ENCODE results near the gene BIRC2. TPM values are rescaled to one million over a fixed set of nuclear protein-coding genes. Genes with fewer than 3 reads are reported as not detected.

Gene BIRC2
- total RNA-seq, 4 donors from 2014 or later: 43.9 to 152 (median 72.9) TPM

- TF ChIP-seq CTCF (IDR thresholded peaks at IDR 0.05) (no peak), POLR2A (IDR thresholded peaks at IDR 0.05) (no peak)
- Histone ChIP-seq H3K4me1 (peaks cover 0 to 9% of the 10 kb centered on the region in 2 donors), H3K27me3 (no peaks in the 10 kb centered on the region), H3K4me3 (replicated peaks in 1 of 3) (no peak overlapping the region), H3K9me3 (no peaks in the 10 kb centered on the region), H3K36me3 (no peaks in the 10 kb centered on the region), H3K27ac (peak overlapping the region; percentile 60 to 67 (median 62))
- no peak for DNase-seq
- WGBS, 2 donors: 73 to 74% methylated on average over 2 of the region's 2 CpGs
- intact Hi-C loops (cut with DNase I): no loop called here
Observed at GRCh38 chr11:102312667-102313066, 34.3 kb upstream of the BIRC2 start.

GRCh38 chr11:102313238-102313940 is 33.6 kb upstream of the BIRC2 start:
- Histone ChIP-seq H3K4me3 (replicated peaks in 1 of 3) (no peak overlapping the region), H3K9me3 (no peaks in the 10 kb centered on the region), H3K36me3 (no peaks in the 10 kb centered on the region), H3K4me1 (peaks cover 0 to 11% of the 10 kb centered on the region in 2 donors), H3K27me3 (no peaks in the 10 kb centered on the region), H3K27ac (peak overlapping the region; percentile 60 to 67 (median 62))
- intact Hi-C loops (cut with DNase I): no loop called here
- 52% methylated on average over 4 of the region's 4 CpGs for WGBS, 2 donors
- DNase-seq: no peak
- TF ChIP-seq CTCF (IDR thresholded peaks at IDR 0.05) (no peak), POLR2A (IDR thresholded peaks at IDR 0.05) (no peak)

GRCh38 chr11:102314784-102315183 is 32.2 kb upstream of the BIRC2 start:
- Histone ChIP-seq H3K27ac (no peak overlapping the region), H3K27me3 (no peaks in the 10 kb centered on the region), H3K4me3 (replicated peaks in 1 of 3) (no peak overlapping the region), H3K9me3 (no peaks in the 10 kb centered on the region), H3K4me1 (peaks cover 0 to 11% of the 10 kb centered on the region in 2 donors), H3K36me3 (no peaks in the 10 kb centered on the region)
- intact Hi-C loops (cut with DNase I): no loop called here
- WGBS, 2 donors: 92 to 96% methylated on average over 2 of the region's 2 CpGs
- no peak for TF ChIP-seq POLR2A (IDR thresholded peaks at IDR 0.05)
- TF ChIP-seq CTCF (IDR thresholded peaks at IDR 0.05): no peak
- no peak for DNase-seq

- intact Hi-C loops (cut with DNase I): no loop called here
- no peak for TF ChIP-seq CTCF (IDR thresholded peaks at IDR 0.05)
- TF ChIP-seq POLR2A (IDR thresholded peaks at IDR 0.05): no peak
Observed at GRCh38 chr11:102316346-102316904, 30.6 kb upstream of the BIRC2 start.

GRCh38 chr11:102317099-102317767 is 29.8 kb upstream of the BIRC2 start, which contains the start of gene BIRC3:
BIRC3 (plus strand) TSS chr11:102317484; CDS start chr11:102324510, 7,026 bp downstream.
- H3K27me3 ChIP-seq: no peaks in the 10 kb centered on the region
- intact Hi-C loops (cut with DNase I): no loop called here
- DNase-seq: peak; percentile 80 to 88

More at GRCh38 chr11:102316346-102316904, 30.6 kb upstream of the BIRC2 start:
- Histone ChIP-seq H3K27ac (no peak overlapping the region), H3K36me3 (no peaks in the 10 kb centered on the region), H3K4me1 (peaks cover 0 to 11% of the 10 kb centered on the region in 2 donors), H3K27me3 (no peaks in the 10 kb centered on the region), H3K9me3 (no peaks in the 10 kb centered on the region), H3K4me3 (replicated peaks in 1 of 3) (no peak overlapping the region)
- no peak for DNase-seq
- 86 to 89% methylated on average over 4 of the region's 4 CpGs for WGBS, 2 donors

More at GRCh38 chr11:102317099-102317767, 29.8 kb upstream of the BIRC2 start, which contains the start of gene BIRC3:
- WGBS, 2 donors: 1 to 3% methylated on average over 28 to 30 of the region's 34 CpGs
- no peaks in the 10 kb centered on the region for H3K36me3 ChIP-seq
- no peaks in the 10 kb centered on the region for H3K9me3 ChIP-seq
- peak within 1 kb of the TSS; percentile 37 to 66 (median 47) for H3K27ac ChIP-seq
- H3K4me3 ChIP-seq (replicated peaks in 1 of 3): peak within 1 kb of the TSS; percentile 33 to 61 (median 45)
- peaks cover 0 to 11% of the 10 kb centered on the region in 2 donors for H3K4me1 ChIP-seq
- peak in 4 of 6 experiments; percentile 15 to 46 (median 40) for TF ChIP-seq CTCF (IDR thresholded peaks at IDR 0.05)
- peak in 1 of 2 donors; percentile 62 for TF ChIP-seq POLR2A (IDR thresholded peaks at IDR 0.05)
